PC-3 (cell line): ENCODE data around the gene OPALIN.

Source experiments
- CTCF ChIP-seq: fragments of 300-600 bp; sonication (generic); conservative IDR thresholded peaks from 2 replicates; pipeline ENCODE4 v1.5.1; 2017; ENCODE audit warnings: antibody characterized with exemption, low read depth, mild to moderate bottlenecking, low read length
- EZH2 ChIP-seq: fragments of 300-600 bp; sonication (generic); IDR thresholded peaks from one replicate; pipeline ENCODE4 v1.6.1; 2017; ENCODE audit warnings: antibody characterized with exemption, mild to moderate bottlenecking, low read length; ENCODE audit not compliant: unreplicated experiment
- EZH2phosphoT487 ChIP-seq: fragments of 300-600 bp; sonication (generic); IDR thresholded peaks from 2 replicates; pipeline ENCODE4 v1.6.1; 2018; ENCODE audit warnings: mild to moderate bottlenecking, antibody characterized with exemption, low read length, borderline replicate concordance

DNA sequence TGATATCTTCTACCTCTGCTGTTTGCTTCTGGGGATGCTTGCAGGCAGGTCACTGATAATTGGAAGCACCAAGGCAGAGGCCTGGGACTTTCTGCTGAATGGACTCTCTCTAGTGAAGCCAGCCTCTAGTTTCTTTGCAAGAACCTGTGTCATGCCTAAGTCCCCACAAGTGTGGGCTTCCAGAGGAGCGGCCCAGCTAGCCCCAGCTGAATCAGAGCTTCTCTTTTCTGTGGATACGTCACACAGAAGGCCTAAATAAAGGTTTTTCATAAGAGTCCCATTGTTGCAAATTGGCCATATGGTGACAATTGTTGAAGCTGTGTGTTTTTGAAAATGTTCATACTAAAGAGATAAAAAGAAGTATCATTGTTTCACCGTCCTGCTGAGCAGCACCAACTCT, 6.8 kb upstream of the OPALIN start:
- TF ChIP-seq CTCF (no peak), EZH2 (no peak), EZH2phosphoT487 (no peak)
